Mesendoderm (in vitro differentiated cells): ENCODE data around the gene GLRX3.

Experiments used
- DNase-seq: peaks from one replicate; pipeline ENCODE4 v3.0.0; 2013
- H2AK5ac ChIP-seq: 2 replicates; pipeline ENCODE4 v1.6.1; 2013; ENCODE audit warnings: low read length, inconsistent platforms
- H2BK120ac ChIP-seq: 2 replicates; pipeline ENCODE4 v1.6.1; 2013; ENCODE audit warnings: low read depth, mild to moderate bottlenecking, low read length, moderate library complexity, mixed read lengths
- H2BK15ac ChIP-seq: replicated peaks from 2 replicates; pipeline ENCODE4 v1.6.1; 2013; ENCODE audit warnings: low read depth, mild to moderate bottlenecking, moderate library complexity
- H2BK5ac ChIP-seq: 2 replicates; pipeline ENCODE4 v1.6.1; 2013; ENCODE audit warnings: low read length, inconsistent platforms
- H3K18ac ChIP-seq: 2 replicates; pipeline ENCODE4 v1.6.1; 2013; ENCODE audit warnings: mild to moderate bottlenecking, low read length, mixed read lengths
- H3K23ac ChIP-seq: one replicate; pipeline ENCODE4 v1.6.1; 2013; ENCODE audit warnings: low read length
- H3K27ac ChIP-seq: 2 replicates; pipeline ENCODE4 v1.5.1; 2013; ENCODE audit warnings: low read depth, mild to moderate bottlenecking, inconsistent platforms, low read length, moderate library complexity
- H3K27me3 ChIP-seq: 2 replicates; pipeline ENCODE4 v1.6.1; 2013; ENCODE audit warnings: low read length, control low read depth, mild to moderate bottlenecking, inconsistent platforms; ENCODE audit not compliant: insufficient read depth, poor library complexity
- H3K36me3 ChIP-seq: 2 replicates; pipeline ENCODE4 v1.6.1; 2013; ENCODE audit warnings: low read length, inconsistent platforms; ENCODE audit not compliant: control insufficient read depth, insufficient read depth
- H3K4ac ChIP-seq: one replicate; pipeline ENCODE4 v1.6.1; 2013; ENCODE audit warnings: low read depth, mild to moderate bottlenecking, low read length, moderate library complexity
- H3K4me1 ChIP-seq: 2 replicates; pipeline ENCODE4 v1.6.1; 2013; ENCODE audit warnings: low read depth, low read length, inconsistent platforms; ENCODE audit not compliant: control insufficient read depth
- H3K4me2 ChIP-seq: 2 replicates; pipeline ENCODE4 v1.6.1; 2013; ENCODE audit warnings: low read length
- H3K4me3 ChIP-seq: 2 replicates; pipeline ENCODE4 v1.5.1; 2013; ENCODE audit warnings: mild to moderate bottlenecking, low read length
- H3K56ac ChIP-seq: one replicate; pipeline ENCODE4 v1.6.1; 2013; ENCODE audit warnings: low read length
- H3K79me1 ChIP-seq: 2 replicates; pipeline ENCODE4 v1.6.1; 2013; ENCODE audit warnings: low read length, inconsistent platforms
- H3K79me2 ChIP-seq: 2 replicates; pipeline ENCODE4 v1.6.1; 2013; ENCODE audit warnings: mild to moderate bottlenecking, low read length; ENCODE audit not compliant: control insufficient read depth, insufficient read depth
- H3K9ac ChIP-seq: 2 replicates; pipeline ENCODE4 v1.6.1; 2013; ENCODE audit warnings: low read length, inconsistent platforms
- H4K5ac ChIP-seq: one replicate; pipeline ENCODE4 v1.6.1; 2013; ENCODE audit warnings: low read length
- H4K8ac ChIP-seq: one replicate; pipeline ENCODE4 v1.6.1; 2013; ENCODE audit warnings: low read depth, mild to moderate bottlenecking, control low read depth, low read length, moderate library complexity
- WGBS: extraction: QIAGEN DNeasy Blood & Tissue Kit; methylation state at CpG from one replicate; pipeline ENCODE4 v1.1.7; 2013; ENCODE audit warnings: low lambda C conversion rate, missing lambda C conversion rate; ENCODE audit not compliant: insufficient coverage; ENCODE audit errors: extremely low coverage; 5-methylcytosine and 5-hydroxymethylcytosine counted together

The GLRX3 gene

DNA sequence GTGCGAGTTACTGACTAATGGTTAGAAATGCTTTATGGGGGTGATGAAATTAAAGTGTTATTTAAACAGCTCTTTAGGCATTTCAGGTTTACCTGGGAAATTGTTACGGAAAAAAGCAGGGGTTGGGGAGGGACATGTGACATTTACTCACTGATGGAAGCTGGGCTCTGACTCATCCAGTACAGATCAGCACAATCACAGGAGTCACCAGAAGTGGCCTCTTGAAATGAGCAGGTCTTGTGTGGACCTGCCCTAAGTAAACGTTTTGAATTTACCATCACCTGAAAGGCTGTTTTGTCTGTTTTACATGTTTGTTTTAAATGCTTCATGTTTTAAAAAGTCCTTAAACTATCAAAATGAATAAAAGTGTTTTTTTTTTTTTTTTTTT is 2.3 kb downstream of the GLRX3 start:
- Histone ChIP-seq H2BK15ac (no peak overlapping the region), H3K56ac (no peak overlapping the region), H3K23ac (no peak overlapping the region), H3K4ac (no peak overlapping the region), H3K79me1 (peaks cover 14% of the 10 kb centered on the region), H2BK120ac (no peak overlapping the region), H3K4me2 (no peak overlapping the region), H4K8ac (no peak overlapping the region), H3K18ac (no peak overlapping the region), H3K4me3 (no peak overlapping the region), H3K4me1 (peaks cover 3% of the 10 kb centered on the region), H2BK5ac (no peak overlapping the region), H3K36me3 (no peaks in the 10 kb centered on the region), H2AK5ac (no peak overlapping the region), H3K79me2 (peaks cover 60% of the 10 kb centered on the region), H3K9ac (peak overlapping the region; percentile 10), H3K27me3 (no peaks in the 10 kb centered on the region), H4K5ac (no peak overlapping the region), H3K27ac (no peak overlapping the region)
- peak; percentile 81 for DNase-seq
- WGBS, result no CpG with 5 or more reads among the region's 3 CpGs

DNA sequence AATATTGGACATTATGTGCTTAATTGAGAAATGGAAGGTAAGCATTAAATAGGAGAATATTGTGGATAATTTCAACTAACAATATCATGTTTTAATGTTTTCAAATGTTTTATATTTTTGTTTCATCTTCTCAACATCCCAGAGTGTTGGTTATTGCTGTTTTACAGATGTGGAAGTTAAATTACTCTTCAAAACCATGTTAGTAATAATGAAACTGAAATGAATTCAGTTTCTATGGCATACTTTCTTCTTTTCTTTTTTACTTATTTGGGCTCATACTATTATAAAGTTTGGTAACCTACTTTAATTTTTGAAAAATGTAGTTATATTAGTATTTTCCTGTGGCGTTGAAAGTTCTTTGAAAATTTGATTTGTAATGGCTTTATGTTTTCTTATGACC is 4.2 kb downstream of the GLRX3 start:
- WGBS, result 100% methylated on average over 1 of the region's 1 CpG
- no peak overlapping the region for H2AK5ac ChIP-seq
- H3K79me2 ChIP-seq, result peaks cover 69% of the 10 kb centered on the region

DNA sequence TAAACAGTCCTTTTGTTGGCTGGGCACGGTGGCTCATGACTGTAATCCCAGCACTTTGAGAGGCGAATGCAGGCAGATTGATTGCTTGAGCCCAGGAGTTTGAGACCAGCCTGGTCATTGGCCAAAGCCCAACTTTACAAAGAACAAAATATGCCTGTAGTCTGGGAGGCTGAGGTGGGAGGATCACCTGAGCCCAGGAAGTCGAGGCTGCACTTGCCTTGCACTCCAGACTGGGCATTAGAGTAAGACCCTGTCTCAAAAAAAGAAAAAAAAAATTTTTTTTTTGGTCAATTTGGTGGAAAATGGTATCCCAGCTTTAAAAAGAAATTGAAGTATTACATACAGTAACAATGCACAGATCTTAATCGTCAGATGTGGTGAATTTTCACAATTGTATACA is 4.8 kb downstream of the GLRX3 start:
- Histone ChIP-seq H3K4me2 (no peak overlapping the region), H3K23ac (no peak overlapping the region), H3K79me1 (peaks cover 16% of the 10 kb centered on the region), H2BK5ac (no peak overlapping the region), H3K18ac (no peak overlapping the region), H3K4me3 (no peak overlapping the region), H4K5ac (no peak overlapping the region), H4K8ac (no peak overlapping the region), H3K27me3 (no peaks in the 10 kb centered on the region), H3K4me1 (peaks cover 3% of the 10 kb centered on the region), H3K9ac (no peak overlapping the region), H3K27ac (no peak overlapping the region), H3K36me3 (no peaks in the 10 kb centered on the region), H3K4ac (no peak overlapping the region), H2BK15ac (no peak overlapping the region), H2AK5ac (no peak overlapping the region), H3K79me2 (peaks cover 71% of the 10 kb centered on the region), H3K56ac (no peak overlapping the region), H2BK120ac (no peak overlapping the region)
- no CpG with 5 or more reads among the region's 4 CpGs for WGBS
- DNase-seq, result no peak

More for the DNA sequence above, 4.2 kb downstream of the GLRX3 start:
- Histone ChIP-seq H3K56ac (no peak overlapping the region), H4K8ac (no peak overlapping the region), H3K4me2 (no peak overlapping the region), H3K23ac (no peak overlapping the region), H3K9ac (no peak overlapping the region), H2BK15ac (no peak overlapping the region), H3K27ac (no peak overlapping the region), H3K18ac (no peak overlapping the region), H2BK120ac (no peak overlapping the region), H3K27me3 (no peaks in the 10 kb centered on the region), H3K79me1 (peaks cover 14% of the 10 kb centered on the region), H2BK5ac (no peak overlapping the region), H3K4ac (no peak overlapping the region), H3K4me3 (no peak overlapping the region), H3K36me3 (no peaks in the 10 kb centered on the region), H3K4me1 (peaks cover 3% of the 10 kb centered on the region), H4K5ac (no peak overlapping the region)
- no peak for DNase-seq

DNA sequence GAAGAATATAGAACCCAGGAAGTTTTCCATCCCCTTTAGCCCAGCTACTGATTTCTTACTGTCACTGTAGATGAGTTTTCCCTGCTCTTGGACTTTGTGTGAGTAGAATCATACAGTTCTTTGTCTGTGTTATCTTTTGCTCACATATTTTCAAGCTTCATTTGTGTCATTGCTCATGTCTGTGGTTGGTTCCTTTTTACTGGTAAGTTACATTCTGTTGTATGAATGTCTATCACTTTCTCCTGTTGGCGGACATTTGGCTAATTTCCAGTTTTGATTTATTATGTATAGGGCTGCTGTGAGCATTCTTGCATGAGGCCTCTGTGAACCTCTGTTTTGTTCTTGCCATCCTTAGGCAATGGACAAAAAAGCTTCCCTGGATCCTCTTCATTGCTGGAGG is 5.3 kb downstream of the GLRX3 start:
- DNase-seq, result no peak
- H2BK15ac ChIP-seq, result no peak overlapping the region
- no peak overlapping the region for H3K18ac ChIP-seq
- peaks cover 3% of the 10 kb centered on the region for H3K4me1 ChIP-seq
- no peak overlapping the region for H4K8ac ChIP-seq
- no peak overlapping the region for H2AK5ac ChIP-seq
- H3K79me1 ChIP-seq, result peaks cover 18% of the 10 kb centered on the region
- no peak overlapping the region for H4K5ac ChIP-seq
- H2BK120ac ChIP-seq, result no peak overlapping the region
- no peak overlapping the region for H3K27ac ChIP-seq
- H3K56ac ChIP-seq, result no peak overlapping the region
- no peaks in the 10 kb centered on the region for H3K27me3 ChIP-seq
- no peak overlapping the region for H3K4ac ChIP-seq
- no peak overlapping the region for H3K4me3 ChIP-seq
- H2BK5ac ChIP-seq, result no peak overlapping the region
- H3K36me3 ChIP-seq, result no peaks in the 10 kb centered on the region
- H3K23ac ChIP-seq, result no peak overlapping the region
- no CpG with 5 or more reads among the region's 1 CpG for WGBS
- no peak overlapping the region for H3K4me2 ChIP-seq
- H3K79me2 ChIP-seq, result peaks cover 73% of the 10 kb centered on the region
- H3K9ac ChIP-seq, result no peak overlapping the region

DNA sequence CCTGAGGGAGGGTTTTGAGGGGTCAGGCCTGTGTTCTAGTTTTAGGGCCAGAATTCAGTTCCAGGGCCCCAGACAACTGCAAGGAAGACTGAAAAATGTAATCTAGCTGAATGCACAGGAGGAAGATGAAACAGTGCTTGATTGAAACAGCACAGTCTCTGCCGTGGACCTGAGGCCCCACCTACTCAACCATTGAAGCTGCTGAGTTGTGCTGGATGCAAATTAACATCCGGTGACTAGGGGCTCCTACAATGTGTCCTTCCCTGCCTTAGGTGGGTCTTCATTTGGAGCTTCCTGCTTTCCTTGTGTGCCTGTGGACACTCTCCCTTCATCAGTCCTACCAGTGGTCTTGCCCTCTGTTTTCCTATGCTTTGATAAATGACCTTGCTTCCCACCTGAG is 5.7 kb downstream of the GLRX3 start:
- peaks cover 69% of the 10 kb centered on the region for H3K79me2 ChIP-seq
- no peak overlapping the region for H3K18ac ChIP-seq
- no peak overlapping the region for H4K8ac ChIP-seq
- H3K9ac ChIP-seq, result no peak overlapping the region
- H2BK15ac ChIP-seq, result no peak overlapping the region
- no peak overlapping the region for H3K4me3 ChIP-seq
- no peaks in the 10 kb centered on the region for H3K27me3 ChIP-seq
- H3K79me1 ChIP-seq, result peaks cover 18% of the 10 kb centered on the region
- no peak overlapping the region for H2BK120ac ChIP-seq
- no peak overlapping the region for H3K4ac ChIP-seq
- peaks cover 3% of the 10 kb centered on the region for H3K4me1 ChIP-seq
- H3K56ac ChIP-seq, result no peak overlapping the region
- no CpG with 5 or more reads among the region's 2 CpGs for WGBS
- H4K5ac ChIP-seq, result no peak overlapping the region
- H3K4me2 ChIP-seq, result no peak overlapping the region
- no peak overlapping the region for H3K27ac ChIP-seq
- no peak overlapping the region for H2BK5ac ChIP-seq
- peak; percentile 52 for DNase-seq
- H3K36me3 ChIP-seq, result no peaks in the 10 kb centered on the region
- no peak overlapping the region for H3K23ac ChIP-seq
- H2AK5ac ChIP-seq, result no peak overlapping the region

DNA sequence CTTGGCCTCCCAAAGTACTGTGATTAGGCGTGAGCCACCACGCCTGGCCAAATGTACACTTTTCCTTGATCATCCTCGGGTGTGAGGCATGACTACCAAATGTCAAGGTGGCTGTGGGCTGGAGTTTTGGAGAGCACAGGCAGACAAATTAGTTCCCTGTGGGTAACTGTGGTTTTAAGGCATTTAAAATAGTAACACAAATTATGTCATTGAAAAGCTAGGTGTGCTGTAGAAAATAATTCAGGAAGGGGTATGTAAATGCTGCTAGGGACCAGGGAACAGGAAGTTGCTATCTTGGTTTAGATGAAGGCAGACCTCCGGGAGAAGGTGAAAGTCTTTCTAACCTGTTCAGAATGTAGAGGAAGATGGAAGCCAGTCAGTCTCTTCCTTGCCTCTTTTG is 9.9 kb downstream of the GLRX3 start:
- Histone ChIP-seq H3K27me3 (no peaks in the 10 kb centered on the region), H3K4me2 (no peak overlapping the region), H2BK120ac (no peak overlapping the region), H3K36me3 (no peaks in the 10 kb centered on the region), H3K4me3 (no peak overlapping the region), H2AK5ac (no peak overlapping the region), H2BK5ac (no peak overlapping the region), H4K8ac (no peak overlapping the region), H3K56ac (no peak overlapping the region), H3K79me1 (peaks cover 24% of the 10 kb centered on the region), H3K18ac (no peak overlapping the region), H3K27ac (peak overlapping the region; percentile 15), H3K9ac (no peak overlapping the region), H3K79me2 (peaks cover 53% of the 10 kb centered on the region), H2BK15ac (no peak overlapping the region), H3K4ac (no peak overlapping the region), H3K4me1 (peaks cover 3% of the 10 kb centered on the region), H3K23ac (no peak overlapping the region), H4K5ac (no peak overlapping the region)
- peak; percentile 15 for DNase-seq
- no CpG with 5 or more reads among the region's 4 CpGs for WGBS
